ENCODE results near the gene IPPK.
"Not testable (repeated sequence)": the region's sequence is repeated elsewhere in the genome, so short reads cannot be mapped to it uniquely, and the experiment has no call there.

IPPK gene

GRCh38 chr9:92613268-92614122 lies 56.4 kb downstream of the IPPK start:
- no peak for DNase-seq

DNA sequence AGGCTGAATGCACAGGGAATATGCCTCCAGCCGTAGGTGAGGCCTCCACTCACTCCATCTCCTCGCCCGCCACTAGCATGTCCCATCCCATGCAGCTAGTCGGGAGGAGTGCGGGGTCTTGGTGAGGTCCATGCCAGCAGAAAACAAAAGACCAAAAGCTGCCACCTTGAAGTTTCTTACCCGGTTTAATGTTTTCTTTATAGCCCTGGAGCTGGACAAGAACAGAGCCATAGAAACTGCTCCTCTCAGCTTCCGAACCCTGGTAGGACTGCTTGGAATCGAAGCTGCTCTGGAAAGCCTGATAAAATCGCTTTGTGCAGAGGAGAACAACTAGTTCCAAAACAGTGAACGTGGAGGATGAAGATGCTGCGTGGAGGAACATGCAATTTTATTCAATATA lies 57.1 kb downstream of the IPPK start:
- no peak for DNase-seq

- no peak for DNase-seq
These were observed 57.6 kb downstream of the IPPK start for GRCh38 chr9:92612292-92612691.

GRCh38 chr9:92611621-92612285 lies 58.2 kb downstream of the IPPK start:
- peak; percentile 33 for DNase-seq

DNA sequence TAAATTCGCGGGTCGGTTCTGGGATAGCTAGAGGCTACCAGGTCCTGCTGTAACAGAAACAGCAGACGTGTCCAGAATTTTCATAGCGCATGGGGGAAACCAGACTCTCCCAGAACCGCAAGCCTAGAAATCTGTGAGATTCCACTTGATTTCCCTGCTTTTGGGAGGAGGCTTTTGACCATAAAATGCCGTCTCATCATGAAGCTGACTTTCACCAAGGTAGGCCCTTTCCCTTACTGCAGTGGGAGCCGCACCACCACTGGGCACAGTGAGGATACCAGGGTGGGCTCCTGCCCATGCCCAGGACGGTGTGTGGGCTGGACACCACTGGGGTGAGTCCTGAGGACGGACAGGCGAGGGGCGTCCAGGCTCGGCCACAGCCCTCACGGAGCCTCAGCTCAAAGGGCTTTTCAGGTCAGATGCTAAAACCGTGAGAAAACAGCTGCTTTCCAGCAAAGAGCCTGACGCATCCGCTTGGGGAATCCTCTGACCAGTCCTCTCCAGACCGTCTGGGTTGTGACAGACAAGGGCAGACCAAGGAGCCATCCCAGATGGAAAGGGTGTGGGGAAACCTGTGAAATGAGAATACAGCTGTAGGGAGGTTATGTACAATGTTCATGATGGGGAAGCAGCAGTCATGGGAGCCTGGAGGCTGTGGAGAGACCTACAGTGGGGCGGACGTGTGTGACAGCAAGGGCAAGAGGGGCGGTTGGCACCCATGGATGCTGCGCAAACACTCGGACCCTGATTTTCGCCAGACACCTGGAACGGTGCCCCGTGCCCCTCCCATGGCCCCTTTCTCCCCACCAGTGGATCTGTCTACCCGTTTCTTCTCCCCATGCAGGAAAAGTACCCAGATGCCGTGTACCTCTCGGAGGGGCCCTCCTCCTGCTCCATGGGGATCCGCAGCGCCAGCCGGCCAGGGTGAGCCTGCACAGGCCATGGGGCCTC lies 59.2 kb downstream of the IPPK start:
- no peak for DNase-seq

DNA sequence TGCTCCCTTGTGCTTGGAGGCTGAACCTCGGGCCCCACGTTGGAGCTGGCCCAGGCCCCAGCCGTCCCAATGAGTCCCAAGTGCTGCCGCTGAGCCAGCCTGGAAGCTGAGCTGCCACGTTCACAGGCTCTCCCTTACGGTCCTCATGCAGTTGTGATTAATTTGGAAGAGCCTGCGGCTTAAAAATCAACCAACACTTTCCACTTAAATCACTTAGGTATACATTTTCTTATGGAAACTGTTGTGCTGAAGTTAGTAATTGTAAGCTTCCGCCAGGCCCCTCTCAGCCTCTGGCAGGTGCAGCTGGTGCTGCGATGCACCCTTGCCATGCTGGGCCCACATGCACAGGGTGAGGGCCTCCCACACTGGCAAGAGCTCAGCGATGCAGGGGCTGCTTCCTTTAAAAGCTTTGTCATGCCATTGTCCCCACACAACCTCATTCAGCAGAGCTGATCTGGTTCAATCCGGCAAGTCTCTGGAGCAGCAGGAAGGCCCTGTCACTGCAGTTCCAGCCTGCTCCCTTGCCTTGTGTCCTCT lies 61.0 kb downstream of the IPPK start:
- DNase-seq = peak; percentile 73

GRCh38 chr9:92608241-92608908 lies 61.6 kb downstream of the IPPK start:
- no peak for DNase-seq

DNA sequence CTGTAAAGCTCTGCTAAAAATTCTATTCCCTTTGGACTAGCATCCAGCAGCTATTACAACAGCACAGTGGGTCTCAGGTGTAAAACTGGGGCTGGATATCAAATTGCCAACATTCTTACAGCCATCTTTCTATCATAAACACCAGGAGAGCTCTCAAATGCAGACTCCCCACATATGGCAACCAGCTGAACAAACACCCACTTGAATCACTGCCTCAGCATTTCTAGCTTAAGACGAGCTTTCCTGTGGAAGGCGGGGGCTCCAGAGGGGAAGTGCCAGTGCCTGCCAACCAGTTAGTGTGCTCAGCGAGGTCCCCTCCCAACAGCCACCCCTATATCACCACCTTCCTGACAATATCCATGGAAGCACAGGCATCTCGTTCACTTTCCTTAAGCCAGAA lies 62.2 kb downstream of the IPPK start:
- DNase-seq = peak; percentile 88

DNA sequence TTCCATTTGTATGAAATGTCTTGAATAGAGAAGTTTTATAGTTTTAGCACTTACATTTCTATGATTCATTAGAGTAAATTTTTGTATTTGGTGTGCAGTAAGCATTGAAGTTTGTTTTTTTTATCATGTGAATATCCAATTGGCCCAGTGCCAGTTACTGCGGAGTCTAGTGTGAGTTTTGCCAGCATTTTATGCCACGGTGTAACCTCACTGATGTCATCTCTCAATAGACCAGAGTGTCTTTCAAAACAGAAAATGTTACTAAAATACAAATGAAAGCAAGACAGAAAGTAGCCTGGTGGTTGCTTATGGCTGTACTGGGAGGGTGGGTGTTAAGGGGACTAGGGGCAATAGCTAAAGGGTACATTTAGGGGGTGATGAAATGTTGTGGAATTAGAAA lies 62.8 kb downstream of the IPPK start:
- DNase-seq = peak; percentile 52

GRCh38 chr9:92605224-92605623 lies 64.7 kb downstream of the IPPK start:
- no peak for DNase-seq

- no peak for DNase-seq
These were observed 65.9 kb downstream of the IPPK start for GRCh38 chr9:92603990-92604389.

DNA sequence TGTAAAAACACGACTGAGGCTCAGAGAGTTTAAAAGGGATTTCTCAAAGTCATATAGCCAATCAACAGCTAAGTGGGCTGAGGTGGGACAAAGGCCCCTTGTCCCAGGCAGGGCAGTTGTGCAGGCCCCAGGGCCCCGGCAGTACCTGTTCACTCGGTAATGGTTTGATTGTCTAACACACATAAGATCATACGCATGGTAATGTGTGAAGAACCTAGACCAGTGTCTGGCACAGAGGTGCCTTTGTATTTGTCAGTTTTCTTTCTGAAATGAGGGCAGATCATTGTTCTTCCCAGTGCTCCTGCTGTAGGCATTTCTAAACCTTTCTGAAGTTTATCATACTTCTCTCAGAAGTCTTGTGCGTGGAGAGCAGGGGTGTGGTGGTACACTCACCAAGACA lies 66.8 kb downstream of the IPPK start:
- DNase-seq = no peak

GRCh38 chr9:92602413-92602812 lies 67.5 kb downstream of the IPPK start:
- no peak for DNase-seq

DNA sequence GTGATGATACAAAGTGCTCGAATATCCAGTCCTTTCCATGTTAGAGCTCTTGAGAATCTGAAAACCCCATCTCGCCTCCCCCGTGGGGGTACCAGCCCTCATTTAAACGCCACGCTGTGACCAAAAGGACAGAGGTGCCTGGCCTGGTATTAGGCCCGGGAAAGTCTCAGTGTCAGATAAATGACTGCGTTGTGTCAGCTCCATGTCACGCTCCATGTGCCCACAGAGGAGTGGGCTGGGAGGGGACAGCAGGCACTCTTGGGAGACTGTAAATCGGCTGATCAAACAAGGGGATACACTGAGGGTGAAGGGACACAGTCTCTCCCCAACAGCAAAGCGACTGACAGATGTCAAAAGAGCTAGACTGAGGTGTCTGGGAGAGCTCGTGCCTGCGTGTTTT lies 68.5 kb downstream of the IPPK start:
- DNase-seq = no peak

GRCh38 chr9:92600462-92601261 lies 69.3 kb downstream of the IPPK start:
- DNase-seq = no peak

- DNase-seq = no peak
These were observed 69.9 kb downstream of the IPPK start for GRCh38 chr9:92599938-92600461.

- no peak for DNase-seq
These were observed 71.5 kb downstream of the IPPK start for GRCh38 chr9:92598382-92598781.

DNA sequence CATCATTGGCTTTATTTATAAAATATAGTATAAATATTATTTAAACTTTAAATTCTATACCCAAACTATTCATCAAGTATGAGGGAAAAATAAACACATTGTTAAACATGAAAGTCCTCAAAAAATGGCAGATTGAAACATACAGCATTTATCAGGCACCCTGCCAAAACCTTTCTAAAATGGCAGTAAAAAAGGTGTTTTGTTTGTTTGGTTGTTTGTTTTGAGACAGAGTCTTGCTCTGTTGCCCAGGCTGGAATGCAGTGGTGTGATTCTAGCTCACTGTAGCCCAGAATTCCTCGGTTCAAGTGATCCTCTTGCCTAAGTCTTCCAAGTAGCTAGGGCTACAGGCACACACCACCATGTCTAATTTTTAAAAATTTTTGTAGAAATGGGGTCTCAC lies 74.0 kb downstream of the IPPK start:
- no peak for DNase-seq

DNA sequence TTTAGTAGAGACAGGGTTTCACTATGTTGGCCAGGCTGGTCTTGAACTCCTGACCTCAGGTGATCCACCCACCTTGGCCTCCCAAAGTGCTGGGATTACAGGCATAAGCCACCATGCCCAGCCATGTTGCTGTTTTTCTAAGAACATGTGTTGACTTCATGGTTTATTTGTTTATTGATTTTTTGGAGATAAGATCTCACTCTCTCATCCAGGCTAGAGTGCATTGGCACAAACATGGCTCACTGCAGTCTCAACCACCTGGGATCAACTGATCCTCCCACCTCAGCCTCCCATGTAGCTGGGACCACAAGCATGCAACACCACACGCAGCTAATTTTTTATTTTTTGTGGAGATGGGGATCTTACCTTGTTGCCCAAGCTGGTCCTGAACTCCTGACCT lies 74.9 kb downstream of the IPPK start:
- DNase-seq = not testable (repeated sequence)

- no peak for DNase-seq
These were observed 76.7 kb downstream of the IPPK start for GRCh38 chr9:92592946-92593861.

Data from NCI-H2029 treated with DMSO at 0.1 percent for 48 hours (cell line).